Measurements from ENCODE around the gene DENND1A.

Gene DENND1A

DNA sequence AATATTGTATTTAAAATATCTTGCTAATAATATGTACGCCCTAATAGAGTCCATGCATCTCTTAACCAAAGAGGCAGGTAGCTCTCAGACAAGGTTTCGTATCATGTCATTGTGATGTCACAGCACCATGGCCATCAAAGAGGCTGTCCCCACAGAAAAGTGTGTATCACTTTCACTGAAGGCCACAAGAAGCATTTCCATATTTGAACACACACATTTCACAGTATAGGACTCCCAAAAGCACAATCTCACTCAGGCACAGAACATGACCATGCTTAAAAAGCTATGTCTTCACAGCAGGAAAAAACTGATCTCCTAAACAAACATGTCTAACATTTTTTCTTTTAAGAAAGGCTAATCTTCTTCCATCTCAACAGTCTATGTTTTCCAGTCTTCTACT, 133.8 kb downstream of the DENND1A start:
- Histone ChIP-seq H2AFZ (no peak overlapping the region), H3K79me2 (no peaks in the 10 kb centered on the region)

DNA sequence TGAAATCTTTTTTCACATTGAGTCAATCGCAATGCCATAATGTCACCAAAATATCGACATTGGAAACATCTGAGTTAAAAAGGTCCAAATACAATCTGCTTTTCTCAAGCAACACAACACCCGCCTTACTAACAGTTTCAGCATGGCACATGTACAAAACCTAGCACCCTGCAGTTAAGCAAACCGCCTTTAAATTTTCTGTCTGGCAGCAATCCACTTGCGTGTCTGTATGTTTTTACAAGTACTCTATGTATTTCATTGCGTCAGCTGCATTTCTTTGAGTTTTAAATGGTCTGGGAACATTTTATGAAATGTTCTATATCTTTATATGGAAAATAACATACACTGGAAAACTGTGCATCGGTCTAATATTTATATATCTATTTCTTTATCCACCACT, 134.6 kb downstream of the DENND1A start:
- Histone ChIP-seq H3K27ac (no peak overlapping the region), H2AFZ (no peak overlapping the region), H3K79me2 (no peaks in the 10 kb centered on the region), H3K4me1 (no peaks in the 10 kb centered on the region), H3K4me3 (ENCODE audit: low read depth, low read length) (no peak overlapping the region), H3K9ac (no peak overlapping the region), H3K9me3 (ENCODE audit: control insufficient read depth, low read length) (no peaks in the 10 kb centered on the region), H3K27me3 (ENCODE audit: control insufficient read depth, insufficient read depth, low read length) (no peaks in the 10 kb centered on the region), H3K36me3 (ENCODE audit: control insufficient read depth, insufficient read depth, low read length) (no peaks in the 10 kb centered on the region), H3K4me2 (ENCODE audit: low read length) (no peak overlapping the region)
- TF ChIP-seq, protein P1, sequence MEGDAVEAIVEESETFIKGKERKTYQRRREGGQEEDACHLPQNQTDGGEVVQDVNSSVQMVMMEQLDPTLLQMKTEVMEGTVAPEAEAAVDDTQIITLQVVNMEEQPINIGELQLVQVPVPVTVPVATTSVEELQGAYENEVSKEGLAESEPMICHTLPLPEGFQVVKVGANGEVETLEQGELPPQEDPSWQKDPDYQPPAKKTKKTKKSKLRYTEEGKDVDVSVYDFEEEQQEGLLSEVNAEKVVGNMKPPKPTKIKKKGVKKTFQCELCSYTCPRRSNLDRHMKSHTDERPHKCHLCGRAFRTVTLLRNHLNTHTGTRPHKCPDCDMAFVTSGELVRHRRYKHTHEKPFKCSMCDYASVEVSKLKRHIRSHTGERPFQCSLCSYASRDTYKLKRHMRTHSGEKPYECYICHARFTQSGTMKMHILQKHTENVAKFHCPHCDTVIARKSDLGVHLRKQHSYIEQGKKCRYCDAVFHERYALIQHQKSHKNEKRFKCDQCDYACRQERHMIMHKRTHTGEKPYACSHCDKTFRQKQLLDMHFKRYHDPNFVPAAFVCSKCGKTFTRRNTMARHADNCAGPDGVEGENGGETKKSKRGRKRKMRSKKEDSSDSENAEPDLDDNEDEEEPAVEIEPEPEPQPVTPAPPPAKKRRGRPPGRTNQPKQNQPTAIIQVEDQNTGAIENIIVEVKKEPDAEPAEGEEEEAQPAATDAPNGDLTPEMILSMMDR (IDR thresholded peaks at IDR 0.05) = no peak

More for the DNA sequence above, 133.8 kb downstream of the DENND1A start:
- Histone ChIP-seq H3K4me1 (no peaks in the 10 kb centered on the region), H3K27ac (no peak overlapping the region), H3K27me3 (ENCODE audit: control insufficient read depth, insufficient read depth, low read length) (no peaks in the 10 kb centered on the region), H3K36me3 (ENCODE audit: control insufficient read depth, insufficient read depth, low read length) (no peaks in the 10 kb centered on the region), H3K9me3 (ENCODE audit: control insufficient read depth, low read length) (no peaks in the 10 kb centered on the region), H3K4me2 (ENCODE audit: low read length) (no peak overlapping the region), H3K4me3 (ENCODE audit: low read depth, low read length) (no peak overlapping the region), H3K9ac (no peak overlapping the region)
- TF ChIP-seq, protein P1 (IDR thresholded peaks at IDR 0.05) = no peak

DNA sequence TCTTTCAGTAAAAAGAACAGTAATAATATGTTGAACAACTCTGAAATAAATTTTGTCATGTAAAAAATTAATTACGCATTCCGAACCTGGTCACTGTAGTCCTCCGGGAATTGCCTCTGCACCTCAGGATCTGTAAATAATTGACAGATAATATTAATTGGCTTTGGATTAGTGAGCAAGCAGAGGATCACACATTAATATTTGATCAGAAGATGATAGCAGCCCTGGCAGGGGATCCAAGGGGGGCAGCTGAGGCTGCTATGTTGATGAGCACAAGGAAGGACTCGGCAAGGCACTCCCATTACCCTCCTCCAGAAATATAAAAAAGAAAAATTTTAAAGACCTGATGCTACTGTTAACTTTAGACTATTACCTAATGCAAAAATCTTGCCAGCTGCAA, 137.4 kb downstream of the DENND1A start:
- Histone ChIP-seq H3K4me3 (ENCODE audit: low read depth, low read length) (no peak overlapping the region), H3K27ac (no peak overlapping the region), H3K36me3 (ENCODE audit: control insufficient read depth, insufficient read depth, low read length) (no peaks in the 10 kb centered on the region), H3K9me3 (ENCODE audit: control insufficient read depth, low read length) (no peaks in the 10 kb centered on the region), H2AFZ (no peak overlapping the region), H3K4me2 (ENCODE audit: low read length) (no peak overlapping the region), H3K27me3 (ENCODE audit: control insufficient read depth, insufficient read depth, low read length) (no peaks in the 10 kb centered on the region), H3K4me1 (no peaks in the 10 kb centered on the region), H3K79me2 (no peaks in the 10 kb centered on the region), H3K9ac (no peak overlapping the region)
- TF ChIP-seq, protein P1 (IDR thresholded peaks at IDR 0.05) = no peak

DNA sequence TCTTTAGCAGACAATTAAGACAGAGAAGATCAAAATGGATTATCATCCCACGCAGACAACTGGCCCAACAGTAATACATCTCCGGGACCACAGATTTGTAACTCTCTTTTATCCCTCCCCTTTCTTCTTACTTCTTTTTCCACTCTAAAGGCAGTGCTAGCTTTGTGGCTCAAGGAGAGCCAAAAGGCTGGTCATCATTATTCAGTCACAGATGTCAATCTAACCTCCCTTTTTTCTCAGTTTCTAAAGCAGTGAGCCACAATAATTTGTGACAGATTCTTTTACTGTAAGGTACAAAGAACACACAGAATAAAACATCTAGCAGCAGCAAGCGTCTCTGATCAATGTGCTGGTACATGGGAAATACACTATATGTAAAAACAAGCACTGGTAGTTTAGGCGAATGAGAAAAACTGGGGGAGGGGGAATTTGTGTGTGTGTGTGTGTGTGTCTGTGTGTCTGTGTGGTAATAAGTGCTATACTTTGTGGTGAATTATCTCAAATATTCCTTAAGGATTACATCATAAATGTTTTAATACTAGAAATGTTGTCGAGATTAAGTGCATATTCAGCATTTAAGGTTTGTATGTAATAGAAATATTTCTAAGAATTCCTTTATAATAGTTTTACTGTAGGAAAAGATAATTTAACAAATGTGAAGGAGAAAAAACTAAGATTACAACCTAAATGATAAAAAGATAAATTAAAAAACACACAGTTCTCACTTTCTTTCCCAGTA, 140.2 kb downstream of the DENND1A start:
- no peak overlapping the region for H3K9ac ChIP-seq
- no peaks in the 10 kb centered on the region for H3K36me3 ChIP-seq (ENCODE audit: control insufficient read depth, insufficient read depth, low read length)
- no peaks in the 10 kb centered on the region for H3K79me2 ChIP-seq
- H2AFZ ChIP-seq = no peak overlapping the region
- no peaks in the 10 kb centered on the region for H3K4me1 ChIP-seq
- TF ChIP-seq, protein P1 (IDR thresholded peaks at IDR 0.05) = no peak
- no peak overlapping the region for H3K4me2 ChIP-seq (ENCODE audit: low read length)
- H3K27ac ChIP-seq = no peak overlapping the region
- H3K27me3 ChIP-seq (ENCODE audit: control insufficient read depth, insufficient read depth, low read length) = no peaks in the 10 kb centered on the region
- H3K9me3 ChIP-seq (ENCODE audit: control insufficient read depth, low read length) = no peaks in the 10 kb centered on the region
- H3K4me3 ChIP-seq (ENCODE audit: low read depth, low read length) = no peak overlapping the region

DNA sequence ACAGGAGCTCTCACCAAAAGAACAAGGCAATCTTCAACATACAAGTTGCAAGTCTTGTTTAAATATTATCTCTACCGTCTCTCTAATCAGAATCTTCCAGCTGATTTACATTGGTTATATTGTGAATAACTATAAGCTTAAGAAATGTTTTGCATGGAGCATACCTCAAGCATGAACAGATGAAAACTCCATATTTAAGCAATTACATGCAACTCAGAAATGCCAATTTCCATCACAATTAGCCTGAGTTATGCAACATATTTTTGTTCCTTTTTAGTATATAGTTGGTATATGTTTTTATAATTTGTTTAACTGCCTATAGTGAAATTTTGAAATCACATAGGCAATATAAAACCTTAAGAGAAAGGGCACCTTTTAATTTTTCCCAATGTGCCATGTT, 142.5 kb downstream of the DENND1A start:
- no peaks in the 10 kb centered on the region for H3K4me1 ChIP-seq
- no peaks in the 10 kb centered on the region for H3K9me3 ChIP-seq (ENCODE audit: control insufficient read depth, low read length)
- no peaks in the 10 kb centered on the region for H3K36me3 ChIP-seq (ENCODE audit: control insufficient read depth, insufficient read depth, low read length)
- no peak overlapping the region for H3K4me3 ChIP-seq (ENCODE audit: low read depth, low read length)
- no peak overlapping the region for H3K4me2 ChIP-seq (ENCODE audit: low read length)
- H3K79me2 ChIP-seq = no peaks in the 10 kb centered on the region
- no peak overlapping the region for H3K27ac ChIP-seq
- no peak overlapping the region for H2AFZ ChIP-seq
- no peak overlapping the region for H3K9ac ChIP-seq
- H3K27me3 ChIP-seq (ENCODE audit: control insufficient read depth, insufficient read depth, low read length) = no peaks in the 10 kb centered on the region
- TF ChIP-seq, protein P1 (IDR thresholded peaks at IDR 0.05) = no peak
